GM18502 (cell line): ENCODE data around the gene BTK.

ENCODE experiments used
- ATAC-seq: cut with Tn5 transposase; IDR thresholded peaks from one replicate; pipeline ENCODE4 v1.9.1; 2021; ENCODE audit warnings: mild to moderate bottlenecking; ENCODE audit not compliant: unreplicated experiment, poor library complexity

BTK gene

DNA sequence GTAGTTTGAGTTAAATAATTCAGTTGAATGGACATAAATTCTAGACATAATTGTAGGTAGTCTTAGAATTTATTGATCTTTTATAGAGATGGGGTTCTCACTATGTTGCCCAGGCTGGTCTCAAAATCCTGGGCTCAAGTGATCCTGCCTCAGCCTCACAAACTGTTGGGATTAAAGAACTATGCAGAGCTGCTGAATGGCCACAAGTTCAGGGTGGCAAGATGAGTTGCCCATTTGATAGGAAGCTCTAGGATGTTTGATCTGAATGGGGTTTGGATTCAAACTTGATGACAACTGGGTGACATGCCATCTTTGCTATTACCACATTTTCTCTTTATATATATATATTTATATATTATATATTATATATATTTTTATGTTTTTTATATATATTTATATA, 8.4 kb upstream of the BTK start:
- ATAC-seq = no peak

DNA sequence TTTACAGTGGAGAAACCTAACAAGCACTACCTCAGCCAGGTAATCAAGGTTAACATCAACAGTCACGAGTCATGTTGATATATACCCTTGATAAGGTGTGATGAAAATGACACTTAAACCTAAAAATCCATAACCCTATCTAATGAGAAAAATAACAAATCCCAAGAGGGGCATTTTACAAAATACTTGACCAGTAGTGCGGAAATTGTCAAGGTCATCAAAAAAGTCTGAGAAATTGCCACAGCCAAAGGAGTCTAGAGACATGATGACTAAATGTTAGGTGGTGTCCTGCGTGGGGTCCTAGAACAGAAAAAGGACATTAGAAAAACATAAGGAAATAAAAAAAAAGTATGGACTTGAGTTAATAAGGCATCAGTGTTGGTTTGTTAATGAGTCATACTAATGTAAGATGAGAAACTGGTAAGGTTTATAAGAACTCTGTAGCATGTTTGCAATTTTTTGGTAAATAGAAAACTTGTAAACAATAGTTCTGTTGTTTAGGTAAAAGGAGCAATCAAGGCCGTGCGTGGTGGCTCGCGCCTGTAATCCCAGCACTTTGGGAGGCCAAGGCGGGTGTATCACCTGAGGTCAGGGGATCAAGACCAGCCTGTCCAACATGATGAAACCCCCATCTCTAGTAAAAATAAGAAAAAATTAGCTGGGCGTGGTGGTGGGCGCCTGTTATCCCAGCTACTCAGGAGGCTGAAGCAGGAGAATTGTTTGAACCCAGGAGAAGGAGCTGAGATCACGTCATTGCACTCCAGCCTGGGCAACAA, 7.7 kb upstream of the BTK start:
- ATAC-seq = no peak

DNA sequence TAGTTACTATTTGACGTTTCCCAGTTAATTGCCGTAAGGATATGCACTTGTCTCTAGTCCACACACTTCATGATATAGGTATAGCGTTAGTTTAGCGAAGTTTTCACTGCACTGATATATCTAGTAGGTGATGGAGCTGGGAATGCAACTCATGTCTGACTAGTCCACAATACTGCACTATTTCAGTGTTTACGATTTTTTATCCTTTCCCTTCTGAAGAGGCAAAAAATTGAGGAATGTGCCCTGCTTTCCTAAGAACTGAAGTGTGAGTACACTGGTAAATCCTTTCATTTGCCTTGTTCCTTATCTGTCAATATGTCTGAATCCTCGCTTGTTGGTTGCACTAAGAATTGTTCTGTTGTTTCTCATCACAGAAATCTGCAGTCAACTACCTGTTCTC, 5.8 kb upstream of the BTK start:
- ATAC-seq = no peak

DNA sequence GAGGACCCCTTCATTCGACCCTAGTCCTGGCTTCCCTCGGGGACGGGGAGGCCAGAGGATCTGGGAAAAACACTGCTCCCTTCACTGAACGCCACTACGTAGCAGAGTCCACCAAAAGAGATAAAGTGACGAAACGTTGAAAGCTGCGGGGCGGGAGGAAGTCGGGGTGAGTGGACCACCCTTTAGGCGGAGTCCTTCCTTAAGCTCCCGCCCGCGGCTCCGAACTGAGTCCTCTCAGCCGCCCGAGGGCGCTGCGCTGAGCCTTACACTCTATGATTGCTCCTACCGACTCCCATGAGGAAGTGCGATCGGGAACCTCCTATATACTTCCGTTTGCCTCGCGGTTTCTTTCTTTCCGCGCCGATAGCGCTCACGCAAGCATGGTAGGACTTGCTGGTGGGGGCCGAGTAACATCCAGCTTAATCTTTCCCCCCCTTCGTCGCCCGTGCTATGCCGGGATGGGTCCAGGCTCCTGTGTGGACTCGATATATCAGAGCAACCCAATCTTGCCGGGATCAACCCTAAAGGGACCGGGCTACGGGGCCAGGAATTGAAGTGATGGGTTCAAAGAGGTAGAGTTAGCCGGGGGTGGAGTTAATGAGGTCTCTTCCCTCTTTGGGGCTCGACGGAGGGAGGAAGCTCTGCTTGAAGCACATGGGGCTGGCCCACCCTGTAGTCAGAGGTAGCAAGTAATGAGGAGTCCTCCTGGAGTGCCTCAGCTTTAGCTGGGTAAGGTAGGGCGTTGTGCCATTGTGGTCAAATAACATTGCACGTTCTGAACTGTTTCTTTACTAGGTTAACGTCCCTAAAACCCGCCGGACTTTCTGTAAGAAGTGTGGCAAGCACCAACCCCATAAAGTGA, 4.9 kb upstream of the BTK start, which contains the start of gene RPL36A:
TSS of gene RPL36A (plus strand) at position 348 of the 862 bp plus-strand sequence. CDS start at position 381, 33 bp downstream.
- ATAC-seq = peak; percentile 80

DNA sequence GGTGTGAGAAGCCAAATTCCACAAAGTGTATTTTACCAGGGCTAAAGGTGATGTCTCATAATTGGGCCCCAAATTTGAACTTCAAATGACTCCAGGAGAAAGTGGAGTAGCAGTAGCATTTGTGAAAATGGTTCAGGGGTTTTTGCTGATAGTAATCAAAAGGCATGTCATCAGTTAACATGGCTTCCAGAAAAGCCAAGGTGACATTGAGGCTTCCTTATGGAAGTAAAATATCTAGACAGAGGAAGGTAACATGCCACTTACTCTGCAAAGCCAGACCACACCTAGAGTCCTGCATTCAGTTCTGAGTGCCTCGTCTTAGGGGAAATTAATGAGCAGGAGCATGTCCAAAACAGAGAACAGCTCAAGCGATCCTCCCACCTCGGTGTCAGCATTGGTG, 2.6 kb upstream of the BTK start:
- no peak for ATAC-seq

DNA sequence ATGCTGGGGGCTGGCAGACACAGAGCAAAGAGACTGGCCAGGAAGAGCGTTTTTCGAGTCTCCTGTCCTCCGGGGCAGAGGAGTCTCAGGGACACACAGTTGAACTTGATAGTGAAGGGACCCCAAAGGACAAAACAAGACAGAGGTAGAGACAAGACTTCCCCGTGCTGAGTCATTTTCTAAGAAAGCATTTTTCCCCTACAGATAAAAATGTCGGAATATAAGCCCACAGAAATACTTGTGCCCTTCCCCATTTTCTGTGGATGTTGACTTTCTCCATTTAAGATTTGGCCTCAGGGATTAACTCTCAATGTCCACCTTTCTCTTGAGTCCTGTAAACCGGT, 523 bp upstream of the BTK start:
- no peak for ATAC-seq

DNA sequence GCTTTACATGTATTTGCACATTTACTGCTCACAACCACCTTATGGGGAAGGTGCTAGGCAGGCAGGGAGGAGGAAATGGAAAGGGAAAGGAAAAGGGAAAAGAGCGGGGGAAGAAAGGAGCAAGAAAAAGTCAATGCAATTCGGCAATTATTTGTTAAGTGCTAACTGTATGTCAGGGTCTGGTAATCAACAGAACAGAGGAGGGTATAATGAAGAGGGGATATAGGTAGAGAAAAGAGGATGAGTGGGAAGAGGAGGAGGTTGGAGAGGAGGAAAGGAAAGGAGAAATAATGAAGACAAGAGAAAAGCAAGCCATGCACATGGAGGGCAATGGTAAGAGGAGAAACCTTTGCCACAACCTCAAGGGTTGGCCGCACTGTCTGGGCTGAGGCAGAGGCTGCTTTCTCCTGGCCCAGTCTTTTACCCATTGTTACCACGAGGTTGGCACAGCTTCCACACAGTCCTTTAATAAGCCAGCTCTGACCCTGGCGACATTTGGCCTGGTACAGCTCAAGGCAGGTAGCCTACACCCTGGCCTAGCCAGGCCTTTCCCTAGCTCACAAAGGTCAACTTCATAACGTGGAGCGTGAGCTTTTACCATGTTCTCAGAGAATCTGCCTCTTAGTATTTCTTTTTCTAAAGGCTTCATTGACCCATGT, 836 bp downstream of the BTK start:
- ATAC-seq = no peak

DNA sequence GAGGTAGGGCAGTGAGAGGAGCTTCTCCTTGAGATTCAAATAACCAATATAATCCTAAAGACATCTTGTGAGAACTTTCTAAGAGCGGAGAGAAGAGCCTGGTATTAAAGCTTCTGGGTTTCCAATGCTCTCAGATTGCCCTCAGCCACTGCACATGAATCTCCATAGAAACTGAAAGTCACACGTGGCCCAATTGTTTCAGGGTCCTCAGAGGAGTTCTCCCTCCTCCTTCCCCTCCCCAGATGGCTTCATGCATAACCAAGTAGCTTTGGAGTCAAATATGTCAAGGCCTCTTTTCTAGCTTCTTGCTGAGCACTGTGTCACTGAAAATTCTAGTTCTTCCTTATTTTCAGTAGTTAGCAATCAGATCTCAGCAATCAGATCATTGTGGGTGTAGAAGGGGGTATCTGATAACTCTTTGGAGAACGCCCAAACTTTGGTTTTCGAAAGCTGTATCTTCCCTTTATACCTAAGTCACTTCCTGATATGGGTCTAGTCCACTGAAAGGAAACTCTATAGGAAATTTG, 2.2 kb downstream of the BTK start:
- peak; percentile 74 for ATAC-seq

DNA sequence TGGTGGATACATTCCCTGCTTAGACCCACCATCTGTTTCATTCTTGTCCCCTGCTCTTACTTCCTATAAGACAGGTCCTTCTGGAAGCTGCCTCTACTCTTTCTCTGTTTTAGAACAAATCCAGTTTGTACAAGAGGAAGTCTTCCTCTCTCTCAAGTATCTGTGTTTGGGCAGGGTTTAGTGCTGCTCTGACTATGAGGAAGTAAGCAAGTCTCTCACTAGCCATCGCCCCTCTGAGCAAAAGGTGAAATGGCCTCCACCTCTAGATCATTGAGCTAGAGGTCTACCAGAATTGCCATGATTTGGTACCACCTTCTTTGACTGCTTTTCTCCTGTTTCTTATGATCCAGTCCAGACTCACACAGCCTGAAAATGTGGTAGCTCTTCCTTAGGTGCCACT, 8.4 kb downstream of the BTK start:
- ATAC-seq = no peak

DNA sequence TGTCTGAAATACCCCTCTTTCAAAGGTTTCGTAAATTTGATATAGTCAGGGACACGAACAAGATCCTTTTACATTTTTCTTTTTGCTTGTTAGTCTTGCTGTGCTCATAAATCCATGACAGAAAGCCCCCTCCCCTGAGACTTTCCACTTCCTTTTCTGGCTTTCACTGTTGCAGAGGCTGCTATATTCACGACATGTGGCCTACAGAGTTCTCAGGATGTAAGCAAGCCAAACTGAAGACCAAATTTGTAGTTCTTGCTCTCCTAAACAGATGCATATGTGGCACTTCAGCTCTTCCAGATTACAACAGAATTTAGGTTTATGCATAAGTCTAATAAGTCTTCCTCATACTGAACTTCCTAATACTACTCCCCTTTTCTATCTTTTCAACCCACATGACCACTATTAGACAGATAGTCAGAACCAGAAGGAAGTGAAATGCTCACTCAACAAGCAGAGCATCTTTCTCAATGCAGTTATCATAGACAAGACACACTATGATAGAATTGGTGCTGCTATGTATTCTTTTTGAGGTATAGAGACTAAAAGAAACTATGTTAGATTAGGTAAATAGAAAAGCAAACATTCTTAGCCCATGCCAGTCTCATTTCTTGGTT, 15.0 kb downstream of the BTK start:
- ATAC-seq = peak; percentile 81

DNA sequence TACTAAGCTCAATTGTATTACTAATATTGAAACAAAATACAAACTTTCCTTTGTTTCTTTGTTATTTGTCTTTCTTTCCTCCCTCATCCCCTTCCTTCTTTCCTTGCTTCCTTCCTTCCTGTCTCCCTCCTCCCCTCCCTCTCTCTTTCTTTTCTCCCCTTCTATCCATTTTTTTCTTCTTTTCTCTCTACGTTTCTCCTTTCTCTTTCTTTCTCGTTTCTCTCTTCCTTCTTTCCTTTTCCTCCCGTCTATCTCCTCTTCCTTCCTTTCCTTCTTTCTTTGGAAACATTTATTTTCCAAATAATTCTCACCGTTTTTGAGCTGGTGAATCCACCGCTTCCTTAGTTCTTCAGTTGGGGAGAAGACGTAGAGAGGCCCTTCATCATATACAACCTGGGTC, 16.3 kb downstream of the BTK start:
- no peak for ATAC-seq

DNA sequence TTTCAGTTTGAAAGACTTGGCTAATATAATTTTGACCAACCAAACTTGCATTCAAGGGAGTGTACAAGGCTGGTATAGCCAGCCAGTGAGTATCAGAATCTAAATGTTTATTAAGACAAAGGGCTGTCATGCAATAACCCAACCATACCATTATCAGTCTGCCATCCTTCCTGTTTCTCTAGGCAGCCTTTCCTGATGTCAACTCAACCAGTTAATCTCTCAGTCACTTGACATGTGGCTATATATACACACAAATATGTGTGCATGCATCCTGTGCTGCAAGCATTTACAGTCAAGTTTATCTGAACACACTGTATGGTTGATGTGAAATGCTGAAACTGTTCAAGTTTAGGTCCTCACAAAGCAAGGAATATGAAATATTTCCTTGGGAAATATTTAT, 17.2 kb downstream of the BTK start:
- no peak for ATAC-seq

DNA sequence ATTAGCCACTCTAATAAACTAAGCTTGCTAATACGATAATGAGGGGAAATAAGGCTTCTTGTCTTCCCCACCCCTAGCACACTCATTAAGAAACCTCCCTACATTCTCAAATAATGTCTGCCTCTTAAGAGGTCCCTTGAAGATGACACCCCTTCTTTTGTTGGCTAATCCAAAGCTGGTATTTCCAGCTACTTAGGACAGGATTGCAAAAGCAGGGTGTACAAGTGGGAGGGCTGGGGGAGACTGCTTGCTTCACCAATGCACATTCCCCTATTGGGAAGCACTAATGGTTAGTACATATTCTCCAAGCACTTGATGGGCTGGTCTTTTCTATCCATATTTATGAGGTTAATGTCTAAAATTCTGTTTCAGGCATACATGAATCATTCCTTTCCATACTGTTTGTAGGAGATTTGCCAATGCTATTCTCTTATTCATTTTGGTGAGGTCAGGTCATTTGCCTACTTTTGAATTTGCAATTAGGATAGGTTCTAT, 20.6 kb downstream of the BTK start:
- no peak for ATAC-seq

DNA sequence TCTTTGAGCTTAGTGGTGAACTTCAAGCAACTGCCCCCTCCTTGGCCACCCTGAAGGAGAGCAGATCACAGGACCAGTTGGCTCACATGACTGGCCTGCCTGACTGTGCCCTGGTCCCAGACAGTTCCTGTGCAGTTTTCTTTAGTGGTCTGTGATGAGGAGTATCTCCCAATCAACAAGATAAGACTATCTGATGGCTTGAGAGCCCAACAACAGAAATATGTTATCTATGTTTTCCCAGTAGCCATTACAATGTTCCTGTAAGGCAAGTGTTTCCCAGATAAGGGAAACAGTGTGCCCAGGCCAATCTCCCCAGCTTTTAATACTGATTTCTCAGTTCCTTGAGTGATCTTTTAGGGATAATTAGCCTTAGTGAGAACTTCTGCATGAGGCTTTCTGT, 23.2 kb downstream of the BTK start:
- no peak for ATAC-seq

DNA sequence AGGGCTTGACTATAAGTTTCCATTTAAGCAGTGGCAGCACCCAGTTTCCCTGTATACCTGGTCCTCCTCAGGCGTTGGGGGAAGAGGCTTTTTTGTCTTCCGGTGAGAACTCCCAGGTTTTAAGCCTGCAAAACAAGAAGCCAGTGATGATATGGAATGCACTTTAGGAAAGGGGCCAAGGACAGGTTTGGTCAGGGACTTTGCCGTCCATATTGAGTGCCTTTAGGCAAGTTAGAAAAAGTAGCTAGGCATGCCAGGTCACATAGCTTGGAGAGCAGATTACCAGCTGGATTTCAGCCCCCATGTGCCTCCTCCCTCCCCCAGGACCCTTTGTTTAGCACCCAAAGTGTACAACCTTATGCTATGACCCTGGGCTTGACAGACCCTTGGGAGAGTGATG, 23.9 kb downstream of the BTK start:
- ATAC-seq = no peak

DNA sequence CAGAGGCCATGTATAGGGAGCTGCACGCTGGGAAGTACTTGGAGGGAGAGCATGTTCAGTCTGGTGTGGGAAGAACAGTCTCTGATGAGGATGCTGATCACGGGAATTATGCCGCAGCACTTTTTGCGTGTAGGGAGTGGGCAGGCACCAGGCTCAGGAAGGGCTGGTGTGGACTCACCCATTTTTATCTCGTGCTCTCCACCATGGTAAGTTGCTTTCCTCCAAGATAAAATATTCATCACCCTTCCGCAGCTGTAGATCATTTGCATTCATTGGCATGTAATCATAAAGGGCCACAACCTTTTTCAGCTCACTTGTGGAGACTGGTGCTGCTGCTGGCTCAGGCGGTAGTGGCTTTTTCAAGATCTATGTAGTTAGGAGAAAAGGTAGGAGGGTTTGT, 25.6 kb downstream of the BTK start:
- ATAC-seq = no peak

DNA sequence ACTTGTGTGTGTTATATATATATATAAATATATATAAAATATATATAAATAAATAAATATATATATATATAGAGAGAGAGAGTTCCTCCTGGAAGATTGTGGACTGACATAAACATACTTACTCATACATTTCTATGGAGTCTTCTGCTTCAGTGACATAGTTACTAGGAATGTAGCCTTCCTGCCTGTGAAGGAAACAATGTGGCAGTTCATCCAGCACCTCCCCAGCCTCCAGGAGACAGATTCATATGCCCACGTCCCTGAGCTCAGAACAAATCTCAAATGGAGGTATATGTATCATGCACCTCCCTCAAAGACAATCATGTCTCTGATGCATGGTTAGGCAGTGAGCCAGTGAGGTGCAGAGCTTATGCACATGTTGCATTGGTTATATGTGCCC, 26.0 kb downstream of the BTK start:
- no peak for ATAC-seq

DNA sequence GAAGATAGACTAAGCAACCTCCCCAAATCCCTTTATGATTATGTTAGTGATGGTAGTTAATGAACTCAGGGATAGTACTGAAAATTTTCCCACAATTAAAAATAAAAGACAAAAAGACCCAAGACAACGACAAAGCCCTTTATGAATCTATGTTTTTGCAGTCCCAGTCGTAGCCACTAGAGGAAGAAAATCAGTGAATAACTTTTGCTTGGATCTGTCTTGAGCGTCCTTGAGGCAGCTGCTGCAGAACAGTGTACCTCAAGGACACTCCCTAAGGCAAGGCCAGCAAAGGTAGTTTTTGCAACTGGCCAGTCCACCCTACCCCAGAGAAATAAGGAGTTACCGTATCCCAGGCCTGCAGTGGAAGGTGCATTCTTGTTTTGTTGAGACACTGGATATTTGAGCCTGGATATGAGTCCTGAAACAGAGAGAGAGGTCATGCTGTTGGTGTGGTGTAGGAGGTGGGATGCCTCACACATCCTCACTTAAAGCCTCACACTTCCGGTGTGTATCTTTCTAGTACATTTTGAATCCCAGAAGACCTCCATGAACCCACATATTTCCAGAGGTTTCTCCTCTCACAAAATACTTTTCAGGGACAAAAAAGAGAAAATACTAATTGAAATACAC, 28.7 kb downstream of the BTK start:
- ATAC-seq = peak; percentile 65

DNA sequence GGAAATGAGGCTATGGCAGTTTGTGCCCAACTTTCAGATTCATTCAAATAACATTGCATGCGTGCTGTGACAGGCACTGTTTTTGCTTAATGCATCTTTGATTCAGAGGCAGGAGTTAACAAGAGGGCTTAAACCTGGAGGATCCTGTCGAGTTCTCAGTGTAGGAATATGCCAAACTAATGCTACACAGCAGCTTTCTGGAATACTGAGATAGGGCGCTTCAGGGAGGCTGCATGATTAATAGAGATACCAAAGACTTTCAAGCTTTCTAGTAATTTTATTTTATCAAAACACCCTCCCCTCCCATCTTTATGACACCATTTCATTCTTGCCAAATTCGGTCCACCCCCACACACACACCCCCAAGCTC, 36.8 kb downstream of the BTK start:
- no peak for ATAC-seq
